A549 (cell line): Measurements from ENCODE around the gene CCDC169.

Experiments used
- CTCF ChIP-seq: fragments of >200 bp; sonication (Bioruptor Twin); formaldehyde crosslinking; IDR thresholded peaks from 3 replicates; pipeline ENCODE4 v1.5.1; 2016
- KDM1A ChIP-seq: fragments of 200-600 bp; sonication (generic); IDR thresholded peaks from 2 replicates; pipeline ENCODE4 v1.6.1; 2016; ENCODE audit warnings: low read depth, mild to moderate bottlenecking
- MAFK ChIP-seq: fragments of 450-650 bp; IDR thresholded peaks from 2 replicates; pipeline ENCODE4 v1.6.1; 2014; ENCODE audit not compliant: partially characterized antibody
- MAX ChIP-seq: IDR thresholded peaks from 2 replicates; pipeline ENCODE4 v1.6.1; 2012
- MYC ChIP-seq: IDR thresholded peaks from 2 replicates; pipeline ENCODE4 v1.6.1; 2012; ENCODE audit warnings: mild to moderate bottlenecking, inconsistent platforms, low read length, improper control_type of control experiment, borderline replicate concordance
- NPAS2 ChIP-seq: fragments of 250-450 bp; sonication (Bioruptor Pico); IDR thresholded peaks from 2 replicates; pipeline ENCODE4 v1.8.0; 2022; ENCODE audit warnings: mild to moderate bottlenecking, moderate library complexity, borderline replicate concordance
- POLR2A ChIP-seq: IDR thresholded peaks from 2 replicates; pipeline ENCODE4 v1.6.1; 2012; ENCODE audit warnings: mild to moderate bottlenecking, low read length
- REST ChIP-seq: fragments of 200-600 bp; sonication (generic); IDR thresholded peaks from 2 replicates; pipeline ENCODE4 v1.6.1; 2016; ENCODE audit warnings: antibody characterized with exemption, mild to moderate bottlenecking, moderate library complexity
- RFX5 ChIP-seq: fragments of 450-650 bp; IDR thresholded peaks from 2 replicates; pipeline ENCODE4 v1.7.1; 2014; ENCODE audit warnings: antibody characterized with exemption, mild to moderate bottlenecking, moderate library complexity
- SMC3 ChIP-seq: fragments of >200 bp; sonication (Bioruptor Twin); formaldehyde crosslinking; IDR thresholded peaks from 3 replicates; pipeline ENCODE4 v1.6.1; 2018; ENCODE audit warnings: inconsistent platforms
- TFCP2L1 ChIP-seq: fragments of 250-450 bp; sonication (Bioruptor Pico); IDR thresholded peaks from 2 replicates; pipeline ENCODE4 v1.5.0; 2021; ENCODE audit warnings: mild to moderate bottlenecking
- ZC3H11A ChIP-seq: fragments of 450-650 bp; IDR thresholded peaks from 2 replicates; pipeline ENCODE4 v1.6.1; 2014; ENCODE audit warnings: antibody characterized with exemption, mild to moderate bottlenecking

DNA sequence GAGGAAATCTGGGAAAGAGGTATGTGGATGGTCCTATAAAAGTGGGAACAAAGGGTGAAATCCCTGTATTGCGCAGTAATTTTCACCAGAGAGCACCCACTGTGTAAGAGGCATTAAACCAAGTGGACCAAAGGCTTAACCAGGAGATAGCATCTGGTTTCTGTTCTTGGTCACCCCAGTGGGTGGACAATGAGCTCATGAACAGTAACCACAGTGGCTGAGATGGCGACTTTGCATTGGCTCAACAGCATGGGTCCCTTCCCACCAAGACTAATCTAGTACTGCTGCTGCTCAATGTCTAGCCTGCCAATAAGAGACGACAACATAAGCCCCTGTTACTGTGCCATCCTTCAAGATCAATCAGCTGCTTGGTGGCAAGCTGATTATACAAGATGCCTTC lies 36.6 kb downstream of the CCDC169 start:
- no peak for TF ChIP-seq CTCF
- TF ChIP-seq POLR2A: no peak
- no peak for TF ChIP-seq REST
- TF ChIP-seq MYC: no peak
- no peak for TF ChIP-seq KDM1A
- TF ChIP-seq MAFK: no peak
- no peak for TF ChIP-seq MAX
- no peak for TF ChIP-seq SMC3
- no peak for TF ChIP-seq ZC3H11A
- no peak for TF ChIP-seq TFCP2L1 (CRISPR knock-in tag)
- no peak for TF ChIP-seq RFX5
- no peak for TF ChIP-seq NPAS2 (CRISPR knock-in tag)
